ENCODE results near the gene CEP83.

Gene CEP83

GRCh38 chr12:94459728-94460615, at the start of gene CEP83:
Gene CEP83 (minus strand): TSS chr12:94459867. CDS start chr12:94412490, 47,377 bp downstream.
- DNase-seq (ENCODE audit: low spot score), result peak; percentile 98
- no peak for TF ChIP-seq CTCF (IDR thresholded peaks at IDR 0.05; ENCODE audit: borderline replicate concordance, control extremely low read depth, extremely low read depth, insufficient read depth, missing control alignments)
- in situ Hi-C loops (cut with MboI; ENCODE audit: low sequenced_read_pairs, unreplicated experiment), result no loop called here

GRCh38 chr12:94509317-94509716, 49.6 kb upstream of the CEP83 start:
- DNase-seq (ENCODE audit: low spot score), result no peak
- in situ Hi-C loops (cut with MboI; ENCODE audit: low sequenced_read_pairs, unreplicated experiment), result no loop called here
- no peak for TF ChIP-seq CTCF (IDR thresholded peaks at IDR 0.05; ENCODE audit: borderline replicate concordance, control extremely low read depth, extremely low read depth, insufficient read depth, missing control alignments)

GRCh38 chr12:94507455-94507854, 47.8 kb upstream of the CEP83 start:
- in situ Hi-C loops (cut with MboI; ENCODE audit: low sequenced_read_pairs, unreplicated experiment), result no loop called here
- TF ChIP-seq CTCF (IDR thresholded peaks at IDR 0.05; ENCODE audit: borderline replicate concordance, control extremely low read depth, extremely low read depth, insufficient read depth, missing control alignments), result no peak
- DNase-seq (ENCODE audit: low spot score), result no peak

- DNase-seq (ENCODE audit: low spot score), result no peak
- TF ChIP-seq CTCF (IDR thresholded peaks at IDR 0.05; ENCODE audit: borderline replicate concordance, control extremely low read depth, extremely low read depth, insufficient read depth, missing control alignments), result no peak
- in situ Hi-C loops (cut with MboI; ENCODE audit: low sequenced_read_pairs, unreplicated experiment), result no loop called here
Measured at GRCh38 chr12:94504386-94504785, 44.7 kb upstream of the CEP83 start.

GRCh38 chr12:94503619-94504018, 44.0 kb upstream of the CEP83 start:
- in situ Hi-C loops (cut with MboI; ENCODE audit: low sequenced_read_pairs, unreplicated experiment), result no loop called here
- no peak for DNase-seq (ENCODE audit: low spot score)

More at GRCh38 chr12:94503619-94504018, 44.0 kb upstream of the CEP83 start:
- no peak for TF ChIP-seq CTCF (IDR thresholded peaks at IDR 0.05; ENCODE audit: borderline replicate concordance, control extremely low read depth, extremely low read depth, insufficient read depth, missing control alignments)
